ENCODE measurements around the gene KRTAP10-12.

The KRTAP10-12 gene

GRCh38 chr21:44697811-44698734, 1.1 kb downstream of the KRTAP10-12 start:
- peak; percentile 93 for DNase-seq (ENCODE audit: low read depth, low spot score)

- peak; percentile 20 for DNase-seq (ENCODE audit: low read depth, low spot score)
Measured at GRCh38 chr21:44699502-44700001, 2.6 kb downstream of the KRTAP10-12 start.

GRCh38 chr21:44700101-44701022, 3.4 kb downstream of the KRTAP10-12 start:
- no peak for DNase-seq (ENCODE audit: low read depth, low spot score)

- no peak for DNase-seq (ENCODE audit: low read depth, low spot score)
Measured at GRCh38 chr21:44701023-44701400, 4.0 kb downstream of the KRTAP10-12 start.

GRCh38 chr21:44701541-44701940, 4.6 kb downstream of the KRTAP10-12 start:
- DNase-seq (ENCODE audit: low read depth, low spot score): no peak

GRCh38 chr21:44702111-44702972, 5.4 kb downstream of the KRTAP10-12 start:
- no peak for DNase-seq (ENCODE audit: low read depth, low spot score)

- no peak for DNase-seq (ENCODE audit: low read depth, low spot score)
Measured at GRCh38 chr21:44702973-44703730, 6.2 kb downstream of the KRTAP10-12 start.

- no peak for DNase-seq (ENCODE audit: low read depth, low spot score)
Measured at GRCh38 chr21:44703731-44704635, 7.0 kb downstream of the KRTAP10-12 start.

GRCh38 chr21:44704636-44705001, 7.6 kb downstream of the KRTAP10-12 start:
- DNase-seq (ENCODE audit: low read depth, low spot score): no peak

- no peak for DNase-seq (ENCODE audit: low read depth, low spot score)
Measured at GRCh38 chr21:44706026-44706705, 9.2 kb downstream of the KRTAP10-12 start.

GRCh38 chr21:44706706-44707581, 10.0 kb downstream of the KRTAP10-12 start:
- DNase-seq (ENCODE audit: low read depth, low spot score): no peak

GRCh38 chr21:44708213-44708865, 11.4 kb downstream of the KRTAP10-12 start:
- DNase-seq (ENCODE audit: low read depth, low spot score): peak; percentile 68

GRCh38 chr21:44708866-44709425, 12.0 kb downstream of the KRTAP10-12 start:
- DNase-seq (ENCODE audit: low read depth, low spot score): no peak

- DNase-seq (ENCODE audit: low read depth, low spot score): no peak
Measured at GRCh38 chr21:44709426-44710293, 12.7 kb downstream of the KRTAP10-12 start.

GRCh38 chr21:44710294-44710665, 13.3 kb downstream of the KRTAP10-12 start:
- no peak for DNase-seq (ENCODE audit: low read depth, low spot score)

GRCh38 chr21:44710756-44711326, 13.9 kb downstream of the KRTAP10-12 start:
- DNase-seq (ENCODE audit: low read depth, low spot score): peak; percentile 58
